Liver (tissue), 9 donors: ENCODE measurements around the gene FNIP1. TPM values are rescaled to one million over a fixed set of nuclear protein-coding genes. Genes with fewer than 3 reads are reported as not detected.

ENCODE experiments used
- DNase-seq: peaks from one replicate; pipeline ENCODE4 v3.0.0-alpha.2; 2017; ENCODE audit warnings: low spot score
- H3K27ac ChIP-seq, 2 donors: one replicate each; pipeline ENCODE4 v1.7.0; 2013; ENCODE audit warnings: inconsistent platforms in 2 of 2, low read length in 2 of 2, control low read depth in 1 of 2, low read depth in 1 of 2, mild to moderate bottlenecking in 1 of 2
- H3K27me3 ChIP-seq, 4 donors: one replicate each; pipeline versions ENCODE4 v1.6.1 to v1.7.0; 2013; ENCODE audit warnings: low read length in 3 of 4, inconsistent platforms in 1 of 4, mild to moderate bottlenecking in 1 of 4, moderate library complexity in 1 of 4; ENCODE audit not compliant: control insufficient read depth in 4 of 4, insufficient read depth in 4 of 4
- H3K36me3 ChIP-seq, 4 donors: one replicate each; pipeline versions ENCODE4 v1.6.1 to v1.7.0; 2013; ENCODE audit warnings: low read length in 3 of 4, mild to moderate bottlenecking in 3 of 4, low read depth in 1 of 4, moderate library complexity in 1 of 4; ENCODE audit not compliant: control insufficient read depth in 4 of 4, insufficient read depth in 3 of 4
- H3K4me1 ChIP-seq, 4 donors: one replicate each; pipeline versions ENCODE4 v1.6.1 to v1.7.0; 2013; ENCODE audit warnings: low read length in 3 of 4, mild to moderate bottlenecking in 3 of 4, moderate library complexity in 1 of 4; ENCODE audit not compliant: control insufficient read depth in 4 of 4, insufficient read depth in 4 of 4
- H3K4me3 ChIP-seq, 3 donors: one replicate each; pipeline versions ENCODE4 v1.6.1 to v1.7.0; 2013; ENCODE audit warnings: low read length in 3 of 3, control low read depth in 1 of 3, low read depth in 1 of 3, mild to moderate bottlenecking in 1 of 3
- H3K9ac ChIP-seq, 2 donors: one replicate each; pipeline ENCODE4 v1.7.0; 2013; ENCODE audit warnings: low read length in 2 of 2, mild to moderate bottlenecking in 2 of 2, moderate library complexity in 2 of 2, control low read depth in 1 of 2, low read depth in 1 of 2
- H3K9me3 ChIP-seq, 4 donors: one replicate each; pipeline versions ENCODE4 v1.6.1 to v1.7.0; 2013; ENCODE audit warnings: low read length in 3 of 4; ENCODE audit not compliant: control insufficient read depth in 4 of 4
- ATF3 ChIP-seq: IDR thresholded peaks from 2 replicates; pipeline ENCODE4 v1.6.1; 2016; ENCODE audit warnings: antibody characterized with exemption
- CTCF ChIP-seq: fragments of 150-350 bp; IDR thresholded peaks from 2 replicates; pipeline ENCODE4 v1.5.1; 2017; ENCODE audit warnings: improper control_type of control experiment, low read depth, low read length; ENCODE audit not compliant: missing input control
- EGR1 ChIP-seq, 2 donors: IDR thresholded peaks; 2 replicates each; pipeline ENCODE4 v1.6.1; 2016 to 2018; ENCODE audit warnings: antibody characterized with exemption in 2 of 2, low read depth in 2 of 2
- FOXA1 ChIP-seq: IDR thresholded peaks from 2 replicates; pipeline ENCODE4 v1.6.1; 2016; ENCODE audit warnings: antibody characterized with exemption
- FOXA2 ChIP-seq: IDR thresholded peaks from 2 replicates; pipeline ENCODE4 v1.6.1; 2016; ENCODE audit warnings: antibody characterized with exemption
- GABPA ChIP-seq, 2 donors: IDR thresholded peaks in 1 of 2; conservative IDR thresholded peaks in 1 of 2; 2 replicates each; pipeline ENCODE4 v1.6.1; 2016; ENCODE audit warnings: antibody characterized with exemption in 2 of 2, mild to moderate bottlenecking in 1 of 2, moderate library complexity in 1 of 2
- HNF4A ChIP-seq, 2 donors: conservative IDR thresholded peaks; 2 replicates each; pipeline ENCODE4 v1.6.1; 2016; ENCODE audit warnings: antibody characterized with exemption in 2 of 2, mild to moderate bottlenecking in 2 of 2
- HNF4G ChIP-seq: IDR thresholded peaks from 2 replicates; pipeline ENCODE4 v1.6.1; 2016; ENCODE audit warnings: antibody characterized with exemption
- JUND ChIP-seq, 2 donors: IDR thresholded peaks; 2 replicates each; pipeline ENCODE4 v1.6.1; 2016; ENCODE audit warnings: antibody characterized with exemption in 2 of 2
- NR2F2 ChIP-seq: IDR thresholded peaks from 2 replicates; pipeline ENCODE4 v1.6.1; 2016; ENCODE audit warnings: antibody characterized with exemption
- RAD21 ChIP-seq, 2 donors: IDR thresholded peaks; 2 replicates each; pipeline ENCODE4 v1.6.1; 2016; ENCODE audit warnings: antibody characterized with exemption in 2 of 2, mild to moderate bottlenecking in 2 of 2
- REST ChIP-seq: IDR thresholded peaks from 2 replicates; pipeline ENCODE4 v1.6.1; 2016; ENCODE audit warnings: antibody characterized with exemption, mild to moderate bottlenecking
- RXRA ChIP-seq, 2 donors: IDR thresholded peaks; 2 replicates each; pipeline ENCODE4 v1.6.1; 2017 to 2018; ENCODE audit warnings: antibody characterized with exemption in 2 of 2, mild to moderate bottlenecking in 1 of 2
- SP1 ChIP-seq: IDR thresholded peaks from 2 replicates; pipeline ENCODE4 v1.6.1; 2018; ENCODE audit warnings: antibody characterized with exemption, mild to moderate bottlenecking
- TAF1 ChIP-seq: conservative IDR thresholded peaks from 2 replicates; pipeline ENCODE4 v1.6.1; 2016; ENCODE audit warnings: antibody characterized with exemption, mild to moderate bottlenecking
- YY1 ChIP-seq: IDR thresholded peaks from 2 replicates; pipeline ENCODE4 v1.6.1; 2016; ENCODE audit warnings: antibody characterized with exemption, mild to moderate bottlenecking
- WGBS: extraction: QIAGEN DNeasy Blood & Tissue Kit; methylation state at CpG from one replicate; pipeline ENCODE4 v1.1.7; 2013; 5-methylcytosine and 5-hydroxymethylcytosine counted together
- polyA plus RNA-seq, 2 donors: library from polyadenylated mRNA; stranded (reverse) in 1 of 2; unstranded in 1 of 2; fragments of 200-250 nt in 1 of 2; fragments of >200 nt in 1 of 2; fragmentation: Nextera tagmentation in 1 of 2; extraction: Ambion mirVana in 1 of 2; gene quantifications; one replicate each; pipeline versions ENCODE4 v1.2.1 to v1.2.3, GENCODE V29; 2013 to 2015
- total RNA-seq, 2 donors: library from RNA; depleted of rRNA; stranded (reverse); fragments of >200 nt; gene quantifications; one replicate each; pipeline ENCODE4 v1.2.3, GENCODE V29; 2014
- TF ChIP-seq, protein P1 (sequence below): IDR thresholded peaks from 2 replicates; pipeline ENCODE4 v1.6.1; 2016; ENCODE audit warnings: antibody characterized with exemption
- TF ChIP-seq, protein P2 (sequence below): IDR thresholded peaks from 2 replicates; pipeline ENCODE4 v1.6.1; 2016; ENCODE audit warnings: antibody characterized with exemption
- donor health status: healthy.
- donor health status: healthy.
- donor health status: healthy.
- donor health status: healthy.
- donor health status: healthy.

Gene FNIP1
- total and polyA plus RNA-seq, 4 donors: 3.7 to 34.0 (median 13.8) TPM

GRCh38 chr5:131810510-131811249, 13.9 kb upstream of the FNIP1 start:
- Histone ChIP-seq H3K9me3 (no peaks in the 10 kb centered on the region), H3K9ac (no peak overlapping the region), H3K36me3 (no peaks in the 10 kb centered on the region), H3K27me3 (no peaks in the 10 kb centered on the region), H3K4me1 (no peaks in the 10 kb centered on the region), H3K4me3 (no peak overlapping the region), H3K27ac (no peak overlapping the region)
- 17% methylated on average over 3 of the region's 3 CpGs for WGBS
- peak; percentile 18 for TF ChIP-seq CTCF
- TF ChIP-seq SP1: no peak
- TF ChIP-seq, protein P1, sequence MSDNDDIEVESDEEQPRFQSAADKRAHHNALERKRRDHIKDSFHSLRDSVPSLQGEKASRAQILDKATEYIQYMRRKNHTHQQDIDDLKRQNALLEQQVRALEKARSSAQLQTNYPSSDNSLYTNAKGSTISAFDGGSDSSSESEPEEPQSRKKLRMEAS: no peak
- peak; percentile 59 to 69 for TF ChIP-seq RAD21 (IDR thresholded peaks at IDR 0.05)
- TF ChIP-seq JUND (IDR thresholded peaks at IDR 0.05): no peak
- no peak for TF ChIP-seq FOXA1
- no peak for DNase-seq

DNA sequence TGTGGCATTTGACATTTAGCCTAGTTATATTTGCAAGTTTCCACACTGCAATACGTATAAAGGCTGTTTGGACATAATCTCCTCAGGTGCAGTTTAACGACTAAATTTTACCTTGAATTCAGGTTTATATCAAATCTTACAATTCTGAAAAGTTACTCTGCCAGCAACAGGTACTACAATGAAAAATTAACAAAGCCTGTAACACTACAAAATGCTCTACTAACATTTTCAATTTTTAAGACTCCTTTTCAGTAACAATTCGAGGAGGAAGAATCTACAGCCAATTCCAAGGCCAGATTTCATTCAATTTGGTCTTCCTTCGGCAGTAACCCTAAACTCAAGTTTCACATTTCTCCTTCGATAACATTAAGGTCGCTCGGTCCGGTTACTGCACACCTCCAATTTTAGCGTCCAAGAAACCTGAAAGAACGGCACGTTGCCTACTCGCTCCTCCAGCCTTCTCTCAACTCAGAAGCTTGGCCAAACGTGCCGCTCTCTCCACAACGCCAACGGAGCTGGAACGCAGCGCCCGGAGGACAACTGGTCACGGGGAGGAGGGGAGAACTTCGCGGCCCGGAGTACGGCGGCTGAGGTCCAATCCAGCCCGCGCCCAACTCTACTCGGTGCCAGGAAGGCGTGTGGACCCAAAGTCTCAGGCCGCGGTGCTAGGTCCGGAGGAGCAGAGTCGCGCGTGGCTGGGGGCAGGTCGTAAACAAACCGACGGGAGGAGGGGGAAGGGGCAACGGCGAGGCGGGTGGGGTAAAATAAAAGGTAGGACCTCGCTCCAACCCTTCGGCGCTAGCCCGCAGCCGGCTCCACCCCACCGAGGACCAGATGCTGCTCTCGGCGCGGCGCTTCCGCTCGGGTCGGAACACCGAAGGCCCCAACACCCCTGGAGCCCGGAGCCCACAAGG, 681 bp downstream of the FNIP1 start:
- Histone ChIP-seq H3K9me3 (no peaks in the 10 kb centered on the region), H3K36me3 (no peaks in the 10 kb centered on the region), H3K27me3 (no peaks in the 10 kb centered on the region), H3K4me3 (peak overlapping the region; percentile 76 to 95 (median 88)), H3K4me1 (peaks cover 4 to 23% (median 12%) of the 10 kb centered on the region in 4 donors), H3K9ac (peak overlapping the region; percentile 57 to 89), H3K27ac (peak overlapping the region; percentile 97 to 99)
- TF ChIP-seq FOXA1: no peak
- peak; percentile 45 to 46 for TF ChIP-seq HNF4A (conservative IDR thresholded peaks at IDR 0.05)
- peak; percentile 11 to 24 for TF ChIP-seq RXRA (IDR thresholded peaks at IDR 0.05)
- TF ChIP-seq TAF1: peak; percentile 24
- TF ChIP-seq CTCF: no peak
- no peak for TF ChIP-seq NR2F2
- no peak for TF ChIP-seq HNF4G
- TF ChIP-seq EGR1 (IDR thresholded peaks at IDR 0.05; ENCODE audit: low read depth in 2 of 2): no peak
- no peak for TF ChIP-seq JUND (IDR thresholded peaks at IDR 0.05)
- TF ChIP-seq GABPA (IDR thresholded peaks at IDR 0.05 in 1 of 2, conservative IDR thresholded peaks at IDR 0.05 in 1 of 2): no peak
- no peak for TF ChIP-seq ATF3
- TF ChIP-seq, protein P2, sequence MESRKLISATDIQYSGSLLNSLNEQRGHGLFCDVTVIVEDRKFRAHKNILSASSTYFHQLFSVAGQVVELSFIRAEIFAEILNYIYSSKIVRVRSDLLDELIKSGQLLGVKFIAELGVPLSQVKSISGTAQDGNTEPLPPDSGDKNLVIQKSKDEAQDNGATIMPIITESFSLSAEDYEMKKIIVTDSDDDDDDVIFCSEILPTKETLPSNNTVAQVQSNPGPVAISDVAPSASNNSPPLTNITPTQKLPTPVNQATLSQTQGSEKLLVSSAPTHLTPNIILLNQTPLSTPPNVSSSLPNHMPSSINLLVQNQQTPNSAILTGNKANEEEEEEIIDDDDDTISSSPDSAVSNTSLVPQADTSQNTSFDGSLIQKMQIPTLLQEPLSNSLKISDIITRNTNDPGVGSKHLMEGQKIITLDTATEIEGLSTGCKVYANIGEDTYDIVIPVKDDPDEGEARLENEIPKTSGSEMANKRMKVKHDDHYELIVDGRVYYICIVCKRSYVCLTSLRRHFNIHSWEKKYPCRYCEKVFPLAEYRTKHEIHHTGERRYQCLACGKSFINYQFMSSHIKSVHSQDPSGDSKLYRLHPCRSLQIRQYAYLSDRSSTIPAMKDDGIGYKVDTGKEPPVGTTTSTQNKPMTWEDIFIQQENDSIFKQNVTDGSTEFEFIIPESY: no peak
- peak; percentile 17 for TF ChIP-seq REST
- TF ChIP-seq, protein P1: no peak
- TF ChIP-seq FOXA2: no peak
- TF ChIP-seq RAD21 (IDR thresholded peaks at IDR 0.05): peak; percentile 38 to 64
- TF ChIP-seq YY1: no peak
- TF ChIP-seq SP1: no peak
- under 1% methylated on average over 56 of the region's 56 CpGs for WGBS
- DNase-seq: peak; percentile 75
